Skin of body (tissue), 2 donors: Measurements from ENCODE around the gene MRPL11. TPM values are rescaled to one million over a fixed set of nuclear protein-coding genes. Genes with fewer than 3 reads are reported as not detected.

Experiments used
- DNase-seq: peaks from one replicate; lab custom pipeline; 2025; lab: John Stamatoyannopoulos, UW
- total RNA-seq: library from RNA; depleted of rRNA; stranded (reverse); fragments of >200 nt; gene quantifications from one replicate; pipeline ENCODE4 v1.2.3, GENCODE V29; 2014

The MRPL11 gene
- total RNA-seq = 18.8 TPM

DNA sequence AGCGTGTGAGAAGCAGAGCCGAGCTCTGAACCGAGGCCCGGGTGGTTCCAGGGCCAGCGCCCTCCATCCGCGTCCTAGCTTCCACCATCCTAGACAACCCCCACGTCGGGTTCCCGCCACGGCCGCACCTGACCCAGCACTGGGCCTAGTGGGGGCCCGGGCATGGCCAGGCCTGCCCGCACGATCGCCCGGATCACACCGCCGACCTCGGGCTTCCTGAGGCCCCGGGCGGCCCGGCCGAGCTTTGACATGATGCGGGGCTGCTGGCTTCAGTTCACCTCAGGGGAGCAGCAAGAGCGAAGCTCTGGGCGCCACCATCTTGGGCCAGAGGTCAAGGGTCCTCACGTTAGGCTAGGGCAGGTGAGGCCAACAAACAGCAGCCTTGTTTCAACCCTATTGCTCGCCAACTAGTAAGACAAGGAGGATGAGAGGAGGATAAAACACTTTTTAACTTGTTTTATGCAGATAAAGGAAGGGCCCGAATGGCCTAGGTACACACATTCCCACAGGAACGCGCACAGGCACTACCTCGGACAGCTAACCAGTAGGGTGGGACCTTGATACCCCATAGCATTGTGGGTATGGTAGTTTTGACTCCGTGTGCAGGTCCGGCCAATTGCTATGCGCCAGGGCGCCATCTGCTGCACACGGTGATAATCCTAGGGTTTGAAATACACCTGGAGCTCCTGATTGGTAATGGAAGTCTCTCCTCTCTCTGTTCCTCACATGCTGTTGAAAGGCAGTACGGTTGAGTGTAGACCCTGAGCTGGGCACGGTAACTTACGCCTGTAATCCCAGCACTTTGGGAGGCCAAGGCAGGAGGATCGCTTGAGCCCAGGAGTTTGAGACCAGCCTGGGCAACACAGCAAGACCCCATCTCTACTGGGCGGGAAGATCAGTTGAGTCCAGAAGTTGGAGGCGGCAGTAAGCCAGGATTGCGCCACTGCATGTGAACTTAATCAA is at the start of gene MRPL11:
MRPL11 (minus strand) TSS at position 345 of the 963 bp plus-strand sequence; CDS start at position 251, 94 bp downstream.
- DNase-seq = peak; percentile 89

DNA sequence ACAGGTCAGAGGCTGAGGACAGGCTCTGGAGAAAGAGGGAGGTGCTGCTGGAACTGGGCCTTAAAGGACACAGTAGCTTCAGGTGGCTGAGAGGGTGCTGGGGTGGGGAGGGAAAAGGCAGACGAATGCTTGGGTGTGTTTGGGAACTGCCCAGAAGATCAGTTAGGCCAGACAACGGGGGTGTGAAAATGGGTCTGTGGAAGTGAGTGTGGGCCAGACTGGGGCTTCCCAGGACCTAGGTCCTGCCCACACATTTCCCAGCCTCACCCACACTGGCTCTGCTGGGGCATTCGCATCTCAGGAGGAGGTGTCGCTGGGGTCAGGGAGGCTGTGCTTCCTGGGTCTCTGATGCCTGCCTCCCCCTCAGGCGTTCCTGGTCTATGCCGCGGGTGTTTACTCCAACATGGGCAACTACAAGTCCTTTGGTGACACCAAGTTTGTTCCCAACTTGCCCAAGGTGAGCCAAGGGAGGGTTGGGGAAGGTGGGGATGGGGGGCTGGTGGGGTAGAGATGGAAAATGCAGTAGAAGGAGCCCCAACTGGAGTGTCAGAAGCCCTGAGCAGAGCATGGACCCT is 46.2 kb upstream of the MRPL11 start:
- DNase-seq = no peak

DNA sequence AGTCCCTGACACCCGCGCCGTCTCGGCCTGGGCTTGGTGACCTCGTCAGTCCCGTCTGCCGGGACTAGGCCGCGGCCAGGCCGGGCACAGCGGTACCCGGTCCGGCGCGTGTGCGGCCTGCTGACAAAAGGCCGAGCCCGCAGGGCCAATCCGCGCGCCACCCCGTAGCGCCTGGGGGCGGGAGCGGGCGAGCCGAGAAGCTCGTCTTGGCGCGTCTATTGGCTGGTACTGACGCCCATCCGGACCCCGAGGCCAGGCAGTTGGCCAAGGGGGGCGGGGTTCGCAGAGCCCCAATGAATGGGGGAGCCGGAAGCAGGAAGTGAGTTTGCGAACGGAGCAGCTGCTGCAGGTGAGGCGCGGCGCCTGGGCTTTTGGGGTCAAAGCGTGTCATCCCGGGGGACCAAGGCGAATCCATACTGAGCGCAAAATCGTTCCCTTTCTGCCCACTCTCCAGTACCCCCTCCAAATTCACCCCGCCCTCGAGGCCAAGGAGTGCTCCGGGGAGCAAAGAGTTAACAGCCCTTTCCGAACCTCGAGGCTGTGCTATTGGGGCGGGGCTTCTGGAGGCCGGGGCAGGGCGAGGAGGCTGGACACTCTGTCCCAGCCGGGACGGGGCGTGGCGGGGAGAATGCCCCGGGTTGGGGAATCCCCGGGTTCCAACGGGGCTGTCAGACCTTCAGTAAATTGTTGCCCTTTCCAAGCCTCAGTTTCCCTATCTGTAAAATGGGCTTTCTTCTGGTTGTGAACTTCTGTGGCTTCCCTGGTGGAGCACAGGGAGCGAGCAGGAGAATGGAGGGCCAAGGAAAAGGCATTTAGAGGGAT is 41.7 kb upstream of the MRPL11 start, which contains the start of gene DPP3:
DPP3 (plus strand) TSS at position 318 of the 822 bp plus-strand sequence. CDS start 1,767 bp downstream, outside the sequence.
- peak; percentile 93 for DNase-seq

DNA sequence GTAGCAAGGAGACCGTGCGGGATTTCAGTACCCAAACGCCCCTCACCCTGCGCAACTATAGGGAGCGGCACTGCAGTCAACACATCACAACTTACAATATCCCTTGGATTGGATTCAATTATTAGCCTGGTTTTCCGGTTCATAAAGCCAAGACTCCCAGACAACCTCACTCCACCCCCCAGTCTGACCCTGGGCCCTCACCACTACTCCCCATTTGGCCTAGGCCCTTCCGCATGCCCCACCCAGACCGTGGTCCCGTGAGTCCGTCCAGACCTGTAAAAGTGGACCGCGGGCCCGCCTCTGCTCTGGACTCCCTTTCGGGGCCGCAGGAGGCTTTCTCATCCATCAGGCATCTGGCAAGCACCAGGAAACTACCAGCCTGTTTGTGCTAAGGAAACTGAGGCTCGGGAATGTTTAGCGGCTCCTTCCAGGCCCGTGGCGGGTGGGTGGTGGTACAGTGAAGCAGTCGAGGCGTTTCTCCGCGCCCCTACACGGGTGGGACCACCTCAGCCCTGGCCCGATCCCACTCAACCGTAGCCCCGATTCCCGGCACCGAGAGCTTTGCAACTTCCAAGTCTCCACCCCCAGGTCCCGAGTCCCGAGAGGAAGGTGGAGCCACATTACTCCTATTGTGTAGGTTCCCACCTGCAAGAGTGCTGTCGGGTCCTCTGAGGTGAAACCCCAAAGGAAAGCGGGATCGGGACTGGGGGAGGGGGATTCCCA is 40.9 kb upstream of the MRPL11 start:
- DNase-seq = peak; percentile 76

DNA sequence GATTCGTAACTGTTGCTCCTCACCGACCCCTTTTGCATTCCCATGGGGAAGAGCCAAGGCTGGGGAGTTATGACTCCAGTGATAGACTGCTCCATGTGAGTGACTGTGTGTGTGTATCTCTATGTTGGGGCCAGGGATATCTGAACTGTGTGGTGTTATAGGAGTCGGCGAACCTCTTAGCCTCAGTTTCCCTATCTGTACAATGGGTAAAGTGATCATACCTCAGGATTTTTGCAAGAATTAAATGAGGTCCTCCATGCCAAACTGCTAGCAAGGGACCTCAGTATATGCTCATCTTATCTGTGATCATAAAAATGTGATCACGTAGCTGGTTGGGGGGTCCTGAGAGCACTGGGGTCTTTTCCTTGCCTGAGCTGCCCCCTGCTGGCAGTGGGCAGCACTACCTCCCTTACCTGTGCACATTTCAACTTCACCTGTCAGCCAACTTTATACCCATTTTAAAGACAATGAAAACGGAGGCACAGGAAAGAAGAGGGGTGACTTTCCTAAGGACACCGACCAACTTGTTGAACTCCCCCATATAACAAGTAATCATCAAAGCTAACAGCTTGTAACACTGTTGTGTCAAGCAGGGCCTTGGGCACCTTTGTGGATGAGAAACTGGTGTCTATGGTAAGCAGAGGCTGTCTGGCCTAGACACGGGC is 40.2 kb upstream of the MRPL11 start:
- no peak for DNase-seq

DNA sequence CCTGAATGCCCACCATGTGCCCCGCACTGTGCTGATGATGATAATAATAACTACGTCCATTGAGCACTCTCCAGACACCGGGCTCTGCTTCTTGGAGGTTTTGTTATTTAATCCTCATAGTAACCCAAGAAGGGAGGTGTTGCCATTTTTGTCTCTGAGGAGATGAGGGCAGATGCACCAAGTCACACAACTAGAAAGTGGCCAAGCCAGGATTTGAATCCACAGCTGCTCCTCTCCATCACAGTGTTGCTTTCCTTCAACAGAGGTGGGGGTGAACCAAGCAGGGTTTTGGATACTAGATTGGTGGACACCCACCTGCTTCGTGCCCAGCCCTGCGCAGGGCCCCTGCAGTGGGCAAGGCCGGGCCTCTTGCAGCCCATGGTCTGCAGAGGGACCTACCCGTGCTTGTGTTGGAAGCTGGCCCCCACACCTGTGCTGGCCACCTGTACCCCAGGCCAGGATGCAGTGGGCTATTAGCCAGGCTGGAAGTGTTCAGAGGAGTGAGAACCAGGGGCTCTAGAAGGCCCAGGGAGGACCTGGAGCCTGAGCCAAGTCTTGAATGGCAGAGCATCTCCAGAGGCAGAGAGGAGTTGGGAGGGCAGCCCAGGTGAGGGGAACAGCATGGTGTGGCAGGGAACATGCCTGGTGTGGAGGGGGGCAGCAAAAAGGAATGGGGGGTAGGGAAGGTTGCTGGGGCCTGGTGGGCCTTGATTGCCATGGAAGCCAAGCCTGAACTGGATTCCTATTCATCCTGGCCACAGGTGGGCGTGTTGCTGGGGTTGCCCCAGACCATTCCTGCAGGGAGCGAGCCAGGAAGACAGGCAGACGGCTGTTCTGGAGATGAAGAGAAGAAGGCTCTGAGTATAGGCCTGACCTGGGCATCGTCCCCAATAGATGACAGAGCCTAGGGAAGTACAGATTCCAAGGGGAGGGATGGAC is 38.9 kb upstream of the MRPL11 start:
- DNase-seq = no peak

DNA sequence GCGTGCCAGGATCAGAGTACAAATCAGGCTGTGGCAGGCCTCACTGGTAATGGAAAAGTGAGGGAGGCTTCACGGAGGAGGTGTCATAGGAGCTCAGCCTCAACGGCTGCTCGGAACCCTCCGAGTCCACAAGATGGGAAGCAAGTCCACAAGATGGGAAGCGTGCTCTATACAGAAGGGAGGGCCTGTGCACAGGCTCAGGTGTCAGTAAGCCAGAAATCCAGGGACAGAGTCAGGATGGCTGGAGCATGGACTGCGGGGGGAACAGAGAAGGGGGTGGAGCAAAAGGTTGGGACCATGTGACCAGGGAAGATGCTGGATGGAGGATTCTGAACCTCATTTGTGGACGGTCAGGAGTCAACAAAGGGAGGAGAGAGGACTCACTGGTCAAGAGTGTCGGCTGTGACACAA is 38.2 kb upstream of the MRPL11 start:
- DNase-seq = no peak

DNA sequence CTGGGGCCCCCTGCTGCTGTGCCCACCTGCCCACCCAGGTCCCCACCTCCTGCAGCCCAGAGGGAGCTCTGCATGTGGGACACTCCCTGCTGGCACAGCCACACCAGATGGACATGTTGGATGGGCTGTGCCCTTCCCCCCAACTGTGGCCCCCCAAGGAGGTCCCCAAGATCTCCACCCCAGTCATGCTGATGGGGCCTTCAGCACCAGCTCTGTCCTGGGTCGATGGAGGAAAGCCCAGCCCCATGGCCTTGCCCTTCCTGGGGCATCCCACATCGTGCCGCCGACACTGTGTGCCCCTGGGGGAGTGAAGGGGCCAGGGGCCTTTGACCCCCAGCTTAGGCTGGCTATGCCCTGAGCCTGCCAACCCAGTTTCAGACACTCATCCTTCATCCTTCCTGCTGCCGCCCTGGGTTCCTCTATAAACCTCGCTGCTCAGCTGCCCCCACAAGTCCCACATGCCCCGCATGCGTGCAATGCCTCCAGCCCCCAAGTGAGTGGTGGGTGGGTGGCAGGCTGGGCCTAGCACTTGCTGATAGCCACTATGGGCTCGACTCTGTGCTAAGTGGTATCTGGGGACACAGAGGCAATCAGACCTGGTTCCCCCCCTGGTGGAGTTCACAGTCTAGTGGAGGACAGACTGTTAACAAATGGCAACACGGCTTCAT is 37.7 kb upstream of the MRPL11 start:
- DNase-seq = no peak

DNA sequence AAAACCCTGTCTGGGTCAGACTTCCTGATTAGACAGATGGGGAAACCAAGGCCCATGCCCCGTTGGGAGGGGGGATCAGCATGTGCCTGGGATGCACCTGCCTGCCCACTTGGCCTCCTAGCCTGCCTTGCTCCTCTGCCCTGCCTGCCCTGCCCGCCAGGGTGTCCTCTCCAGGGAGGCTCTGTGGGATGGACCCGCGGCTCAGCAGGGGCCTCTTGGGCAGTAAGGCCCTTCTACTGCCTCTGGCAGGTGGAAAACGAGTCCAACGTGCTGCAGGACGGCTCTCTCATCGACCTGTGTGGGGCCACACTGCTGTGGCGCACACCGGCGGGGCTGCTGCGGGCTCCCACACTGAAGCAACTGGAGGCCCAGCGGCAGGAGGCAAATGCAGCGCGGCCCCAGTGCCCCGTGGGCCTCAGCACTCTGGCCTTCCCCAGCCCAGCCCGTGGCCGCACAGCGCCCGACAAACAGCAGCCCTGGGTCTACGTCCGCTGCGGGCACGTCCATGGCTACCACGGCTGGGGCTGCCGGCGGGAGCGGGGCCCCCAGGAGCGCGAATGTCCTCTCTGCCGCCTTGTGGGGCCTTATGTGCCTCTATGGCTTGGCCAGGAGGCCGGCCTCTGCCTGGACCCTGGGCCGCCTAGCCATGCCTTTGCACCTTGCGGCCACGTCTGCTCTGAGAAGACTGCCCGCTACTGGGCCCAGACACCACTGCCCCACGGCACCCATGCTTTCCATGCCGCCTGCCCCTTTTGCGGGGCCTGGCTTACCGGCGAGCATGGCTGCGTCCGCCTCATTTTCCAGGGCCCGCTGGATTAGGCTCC is 36.9 kb upstream of the MRPL11 start:
- DNase-seq = no peak

DNA sequence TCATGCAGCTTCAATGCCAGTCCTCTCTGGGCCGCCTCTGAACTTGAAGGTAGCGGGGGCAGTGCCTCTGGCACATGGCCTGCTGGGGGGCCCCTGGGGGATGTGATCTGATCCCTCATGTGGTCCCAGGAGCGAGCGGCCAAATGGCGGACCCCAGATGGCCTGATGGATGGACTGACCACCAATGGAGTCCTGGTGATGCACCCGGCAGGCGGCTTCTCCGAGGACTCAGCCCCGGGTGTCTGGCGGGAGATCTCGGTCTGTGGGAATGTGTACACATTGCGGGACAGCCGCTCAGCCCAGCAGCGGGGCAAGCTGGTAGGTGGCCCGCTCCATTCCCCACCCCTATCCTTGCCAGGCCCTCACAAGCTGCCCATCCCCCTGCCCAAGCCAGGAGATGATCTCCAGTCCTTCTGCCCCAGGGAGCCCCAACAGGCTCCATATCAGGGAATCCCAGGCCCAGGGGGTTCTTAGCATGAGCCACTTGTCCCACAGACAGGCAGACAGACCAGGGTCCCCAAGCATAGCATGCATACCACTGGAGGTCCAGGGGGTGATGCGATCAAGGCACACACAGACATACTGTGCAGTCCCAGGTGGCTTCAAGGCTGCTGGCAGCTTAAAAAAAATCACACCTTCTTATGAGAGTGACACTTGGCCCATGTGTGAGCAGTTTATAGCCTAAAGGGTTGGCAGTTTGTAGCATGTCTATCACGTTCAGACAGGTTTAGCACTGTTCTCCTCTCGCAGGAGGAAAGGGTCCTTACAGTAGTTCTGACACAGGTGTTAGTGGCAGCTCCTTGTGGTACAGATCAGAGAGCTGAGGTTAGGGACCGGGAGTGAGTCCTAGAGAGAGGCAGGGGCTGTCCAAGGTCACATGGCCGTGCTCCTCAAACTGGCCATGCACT is 35.2 kb upstream of the MRPL11 start:
- peak; percentile 9 for DNase-seq

DNA sequence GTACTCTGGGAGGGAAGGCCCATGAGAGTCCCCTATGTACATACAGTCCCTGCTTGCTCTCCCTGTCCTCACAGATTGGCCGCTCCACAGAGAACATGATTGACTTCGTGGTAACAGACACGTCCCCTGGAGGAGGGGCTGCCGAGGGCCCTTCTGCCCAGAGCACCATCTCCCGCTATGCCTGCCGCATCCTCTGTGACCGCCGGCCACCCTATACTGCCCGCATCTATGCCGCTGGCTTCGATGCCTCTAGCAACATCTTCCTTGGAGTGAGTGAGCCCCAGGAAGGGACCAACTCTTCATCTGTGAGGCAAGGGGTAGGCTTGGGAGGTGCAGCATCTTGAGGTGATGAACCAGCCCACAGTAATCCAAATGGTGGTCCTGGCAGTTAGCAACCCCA is 34.5 kb upstream of the MRPL11 start:
- no peak for DNase-seq

DNA sequence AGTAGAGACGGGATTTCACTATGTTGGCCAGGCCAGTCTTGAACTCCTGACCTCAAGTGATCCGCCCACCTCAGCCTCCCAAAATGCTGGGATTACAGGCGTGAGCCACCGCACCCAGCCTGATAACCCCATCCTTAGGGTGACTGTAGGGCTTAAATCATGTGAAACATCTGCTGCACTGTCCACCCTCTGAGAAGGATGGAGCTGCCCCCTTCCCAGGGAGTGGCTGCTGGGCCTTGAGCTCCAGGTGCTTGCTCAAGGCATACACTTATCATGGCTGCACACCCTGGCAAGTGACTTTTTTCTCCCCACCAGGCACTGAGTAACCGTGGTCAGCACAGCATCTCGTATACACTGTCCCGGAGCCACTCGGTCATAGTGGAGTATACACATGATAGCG is 33.4 kb upstream of the MRPL11 start:
- no peak for DNase-seq

DNA sequence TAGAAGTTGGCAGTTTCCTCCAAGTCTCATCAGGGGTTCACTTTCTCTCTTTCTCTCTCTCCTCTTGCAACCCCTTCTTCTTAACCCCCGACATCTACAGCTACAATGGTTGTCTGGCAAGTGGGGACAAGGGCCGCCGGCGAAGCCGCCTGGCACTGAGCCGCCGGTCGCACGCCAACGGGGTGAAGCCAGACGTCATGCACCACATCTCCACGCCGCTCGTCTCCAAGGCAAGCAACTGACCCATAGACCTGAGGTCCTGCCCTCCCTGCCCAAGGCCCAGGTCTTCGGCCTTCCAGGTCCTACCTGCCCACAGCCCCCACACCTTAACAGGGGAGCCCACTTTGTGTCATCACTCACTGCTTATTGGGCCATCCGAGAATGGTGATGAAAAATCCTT is 32.5 kb upstream of the MRPL11 start:
- no peak for DNase-seq

DNA sequence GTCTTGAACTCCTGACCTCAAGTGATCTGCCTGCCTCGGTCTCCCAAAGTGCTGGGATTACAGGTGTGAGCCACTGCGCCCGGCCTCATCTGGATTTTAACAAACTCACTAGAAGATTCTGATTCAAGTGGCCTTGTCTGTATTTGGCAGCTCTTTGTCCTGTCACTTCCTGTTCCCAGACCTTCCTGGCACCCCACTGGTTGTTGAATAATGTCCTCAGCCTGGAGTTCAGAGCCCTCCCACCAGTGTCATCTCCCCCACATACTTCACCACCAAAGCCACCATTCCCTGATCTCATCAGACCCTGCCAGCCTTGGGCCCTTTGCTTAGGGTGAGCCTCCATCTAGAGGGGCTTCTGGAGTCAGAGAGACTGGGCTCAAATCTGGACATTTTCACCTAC is 31.4 kb upstream of the MRPL11 start:
- no peak for DNase-seq

DNA sequence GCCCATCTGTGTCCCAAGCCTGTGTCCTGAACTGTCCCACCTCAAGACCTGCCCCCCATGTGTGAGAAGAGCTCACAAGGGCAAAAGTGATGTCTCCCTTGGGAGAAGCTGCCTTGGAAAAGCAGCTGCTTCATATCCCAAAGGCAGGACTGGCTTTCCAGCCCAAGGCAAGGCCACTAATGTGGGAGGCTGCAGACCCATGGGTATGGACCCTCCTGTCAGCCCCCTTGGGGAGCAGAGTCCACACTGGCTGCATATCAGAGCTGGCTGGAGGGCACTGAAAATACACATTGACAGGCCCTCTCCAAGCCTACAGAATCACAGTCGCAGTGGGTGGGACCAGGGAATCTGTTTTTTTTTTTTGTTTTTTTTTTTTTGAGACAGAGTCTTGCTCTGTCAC is 30.8 kb upstream of the MRPL11 start:
- no peak for DNase-seq

DNA sequence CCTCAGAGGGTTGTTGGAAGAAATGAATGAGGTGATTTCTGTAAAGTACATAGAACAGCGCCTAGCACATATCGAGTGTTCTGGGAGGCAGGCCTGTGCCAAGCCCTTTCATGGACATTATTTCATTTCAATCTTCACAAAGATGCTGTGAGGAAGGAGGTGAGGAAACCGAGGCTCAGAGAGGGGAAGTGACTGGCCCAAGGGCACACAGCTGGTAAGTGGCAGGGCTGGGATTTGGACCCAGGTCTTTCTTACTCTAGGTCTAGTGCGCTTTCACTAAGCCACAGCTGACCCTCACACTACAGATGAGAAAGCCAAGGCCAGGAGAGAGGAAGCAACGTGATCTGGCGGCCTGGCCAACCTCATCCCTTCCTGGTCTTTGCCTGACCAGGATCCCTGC is 30.0 kb upstream of the MRPL11 start:
- no peak for DNase-seq

DNA sequence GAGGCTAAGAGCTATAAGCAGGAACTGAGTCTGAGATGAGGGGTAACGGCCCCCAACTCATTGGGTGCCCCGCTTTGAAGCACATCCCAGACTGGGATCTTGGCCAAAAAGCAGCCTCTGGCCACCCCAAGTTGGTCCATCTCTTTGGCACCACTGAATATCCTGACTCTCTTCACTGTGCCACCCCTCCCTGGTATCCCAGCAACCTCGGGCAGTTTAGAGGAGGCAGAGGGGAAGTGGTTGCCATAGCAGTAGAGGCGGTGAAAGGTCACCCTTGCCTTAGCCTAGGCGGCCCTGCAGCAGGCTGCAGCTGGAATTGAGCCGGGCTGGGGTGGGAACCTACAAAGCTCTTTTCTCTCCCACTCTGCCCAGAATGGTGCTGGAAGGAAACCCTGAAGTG is 29.1 kb upstream of the MRPL11 start:
- DNase-seq = no peak
